GM21529 (cell line): ENCODE results near the gene MT2A.
A peak's percentile ranks its signal among the peaks of the same experiment; 100 is the strongest.

Experiments
- ATAC-seq: cut with Tn5 transposase; IDR thresholded peaks from one replicate; pipeline ENCODE4 v1.9.1; 2021; ENCODE audit not compliant: unreplicated experiment

MT2A gene

GRCh38 chr16:56594292-56594619 is 14.1 kb upstream of the MT2A start:
- no peak for ATAC-seq

GRCh38 chr16:56600398-56600999 is 7.9 kb upstream of the MT2A start:
- ATAC-seq = no peak

- ATAC-seq = no peak
Measured at GRCh38 chr16:56601325-56601724, 7.1 kb upstream of the MT2A start.

GRCh38 chr16:56603589-56603988 is 4.8 kb upstream of the MT2A start:
- ATAC-seq = no peak

GRCh38 chr16:56604966-56605365 is 3.4 kb upstream of the MT2A start:
- no peak for ATAC-seq

- no peak for ATAC-seq
Measured at GRCh38 chr16:56605475-56605874, 2.9 kb upstream of the MT2A start.

- no peak for ATAC-seq
Measured at GRCh38 chr16:56606071-56606475, 2.3 kb upstream of the MT2A start.

GRCh38 chr16:56606476-56607108 is 1.8 kb upstream of the MT2A start:
- no peak for ATAC-seq

- ATAC-seq = no peak
Measured at GRCh38 chr16:56607109-56607618, 1.2 kb upstream of the MT2A start.

- no peak for ATAC-seq
Measured at GRCh38 chr16:56607675-56608042, 725 bp upstream of the MT2A start.

- ATAC-seq = no peak
Measured at GRCh38 chr16:56608876-56609462, 585 bp downstream of the MT2A start.

GRCh38 chr16:56609463-56609921 is 1.1 kb downstream of the MT2A start:
- ATAC-seq = peak; percentile 41

GRCh38 chr16:56610017-56610608 is 1.7 kb downstream of the MT2A start:
- peak; percentile 23 for ATAC-seq

- no peak for ATAC-seq
Measured at GRCh38 chr16:56610609-56611111, 2.3 kb downstream of the MT2A start.

- no peak for ATAC-seq
Measured at GRCh38 chr16:56611281-56611833, 3.0 kb downstream of the MT2A start.

GRCh38 chr16:56613706-56614105 is 5.3 kb downstream of the MT2A start:
- no peak for ATAC-seq

- ATAC-seq = no peak
Measured at GRCh38 chr16:56614549-56614991, 6.2 kb downstream of the MT2A start.

GRCh38 chr16:56615353-56615752 is 7.0 kb downstream of the MT2A start:
- ATAC-seq = no peak

- ATAC-seq = no peak
Measured at GRCh38 chr16:56616608-56617211, 8.3 kb downstream of the MT2A start.

GRCh38 chr16:56617212-56618085 is 9.1 kb downstream of the MT2A start:
- no peak for ATAC-seq
